Esophagus (tissue), 2 donors: ENCODE data around the gene RPS3. TPM values are rescaled to one million over a fixed set of nuclear protein-coding genes. Genes with fewer than 3 reads are reported as not detected.
"Not testable (repeated sequence)": the region's sequence is repeated elsewhere in the genome, so short reads cannot be mapped to it uniquely, and the experiment has no call there.

Experiments used
- H3K27ac ChIP-seq, 2 donors: one replicate each; pipeline ENCODE4 v1.5.1; 2013; ENCODE audit warnings: low read depth in 2 of 2, mild to moderate bottlenecking in 2 of 2, inconsistent platforms in 1 of 2, low read length in 1 of 2, moderate library complexity in 1 of 2
- H3K27me3 ChIP-seq, 2 donors: one replicate each; pipeline ENCODE4 v1.6.1; 2013; ENCODE audit warnings: low read length in 2 of 2, control low read depth in 1 of 2, mild to moderate bottlenecking in 1 of 2; ENCODE audit not compliant: insufficient read depth in 2 of 2, control insufficient read depth in 1 of 2
- H3K36me3 ChIP-seq, 2 donors: one replicate each; pipeline ENCODE4 v1.6.1; 2013; ENCODE audit warnings: low read length in 1 of 2; ENCODE audit not compliant: control insufficient read depth in 2 of 2, insufficient read depth in 2 of 2
- H3K4me1 ChIP-seq, 2 donors: one replicate each; pipeline ENCODE4 v1.6.1; 2013; ENCODE audit warnings: low read length in 1 of 2; ENCODE audit not compliant: control insufficient read depth in 2 of 2, insufficient read depth in 2 of 2
- H3K4me3 ChIP-seq, 2 donors: one replicate each; pipeline ENCODE4 v1.5.1; 2013; ENCODE audit warnings: low read length in 2 of 2, mild to moderate bottlenecking in 2 of 2, low read depth in 1 of 2, moderate library complexity in 1 of 2
- H3K9me3 ChIP-seq, 2 donors: one replicate each; pipeline ENCODE4 v1.6.1; 2013; ENCODE audit warnings: mild to moderate bottlenecking in 2 of 2, low read depth in 1 of 2, low read length in 1 of 2, moderate library complexity in 1 of 2; ENCODE audit not compliant: control insufficient read depth in 2 of 2, insufficient read depth in 1 of 2
- WGBS, 2 donors: extraction: QIAGEN DNeasy Blood & Tissue Kit; methylation state at CpG; one replicate each; pipeline ENCODE4 v1.1.7; 2013; 5-methylcytosine and 5-hydroxymethylcytosine counted together
- polyA plus RNA-seq, 2 donors: library from polyadenylated mRNA; stranded (reverse); fragments of 200-250 nt; gene quantifications; one replicate each; pipeline ENCODE4 v1.2.3, GENCODE V29; 2013
- donor health status: healthy with polysubstance abuse.
- donor health status: Bipolar disorder and iron deficiency.

Gene RPS3
- polyA plus RNA-seq, 2 donors: 1,864 to 2,574 TPM

- no peaks in the 10 kb centered on the region for H3K36me3 ChIP-seq
- peaks cover 0 to 11% of the 10 kb centered on the region in 2 donors for H3K4me1 ChIP-seq
- no peak overlapping the region for H3K27ac ChIP-seq
- no peaks in the 10 kb centered on the region for H3K27me3 ChIP-seq
- no peak overlapping the region for H3K4me3 ChIP-seq
- WGBS, 2 donors: 70 to 72% methylated on average over 2 of the region's 2 CpGs
- no peaks in the 10 kb centered on the region for H3K9me3 ChIP-seq
Observed at GRCh38 chr11:75356613-75357012, 42.7 kb upstream of the RPS3 start.

- H3K9me3 ChIP-seq, H3K4me1 ChIP-seq, H3K27me3 ChIP-seq, H3K36me3 ChIP-seq, H3K4me3 ChIP-seq, H3K27ac ChIP-seq: not testable (repeated sequence)
- 65 to 77% methylated on average over 4 of the region's 4 CpGs for WGBS, 2 donors
Observed at GRCh38 chr11:75362285-75362684, 37.0 kb upstream of the RPS3 start.

- no peak overlapping the region for H3K27ac ChIP-seq
- H3K4me3 ChIP-seq: no peak overlapping the region
- H3K4me1 ChIP-seq: no peaks in the 10 kb centered on the region
- H3K9me3 ChIP-seq: no peaks in the 10 kb centered on the region
- 44 to 55% methylated on average over 2 of the region's 2 CpGs for WGBS, 2 donors
- no peaks in the 10 kb centered on the region for H3K36me3 ChIP-seq
- H3K27me3 ChIP-seq: no peaks in the 10 kb centered on the region
Observed at GRCh38 chr11:75365711-75366181, 33.6 kb upstream of the RPS3 start.

GRCh38 chr11:75366826-75367225, 32.5 kb upstream of the RPS3 start:
- WGBS, 2 donors: 87 to 94% methylated on average over 5 of the region's 5 CpGs
- H3K9me3 ChIP-seq, H3K27ac ChIP-seq: not testable (repeated sequence)

GRCh38 chr11:75369560-75370255, 29.6 kb upstream of the RPS3 start:
- no peaks in the 10 kb centered on the region for H3K9me3 ChIP-seq
- no peak overlapping the region for H3K27ac ChIP-seq
- no peak overlapping the region for H3K4me3 ChIP-seq
- 74 to 80% methylated on average over 6 of the region's 6 CpGs for WGBS, 2 donors
- H3K4me1 ChIP-seq: peaks cover 0 to 3% of the 10 kb centered on the region in 2 donors
- no peaks in the 10 kb centered on the region for H3K36me3 ChIP-seq
- no peaks in the 10 kb centered on the region for H3K27me3 ChIP-seq

More at GRCh38 chr11:75366826-75367225, 32.5 kb upstream of the RPS3 start:
- not testable (repeated sequence) for H3K36me3 ChIP-seq, H3K27me3 ChIP-seq, H3K4me1 ChIP-seq, H3K4me3 ChIP-seq

GRCh38 chr11:75371949-75372876, 27.1 kb upstream of the RPS3 start:
- 36 to 37% methylated on average over 8 of the region's 8 CpGs for WGBS, 2 donors
- no peaks in the 10 kb centered on the region for H3K36me3 ChIP-seq
- H3K27ac ChIP-seq: peak overlapping the region; percentile 68 to 83
- no peaks in the 10 kb centered on the region for H3K9me3 ChIP-seq
- H3K4me1 ChIP-seq: peaks cover 0 to 3% of the 10 kb centered on the region in 2 donors
- H3K27me3 ChIP-seq: no peaks in the 10 kb centered on the region
- no peak overlapping the region for H3K4me3 ChIP-seq

GRCh38 chr11:75373201-75373600, 26.1 kb upstream of the RPS3 start:
- H3K27ac ChIP-seq: no peak overlapping the region
- H3K4me3 ChIP-seq: no peak overlapping the region
- no peaks in the 10 kb centered on the region for H3K27me3 ChIP-seq
- no peaks in the 10 kb centered on the region for H3K36me3 ChIP-seq
- H3K4me1 ChIP-seq: peaks cover 0 to 3% of the 10 kb centered on the region in 2 donors
- H3K9me3 ChIP-seq: no peaks in the 10 kb centered on the region
- 86 to 89% methylated on average over 8 of the region's 8 CpGs for WGBS, 2 donors

- no peak overlapping the region for H3K27ac ChIP-seq
- no peak overlapping the region for H3K4me3 ChIP-seq
- no peaks in the 10 kb centered on the region for H3K9me3 ChIP-seq
- H3K36me3 ChIP-seq: no peaks in the 10 kb centered on the region
- 97 to 98% methylated on average over 4 of the region's 4 CpGs for WGBS, 2 donors
- no peaks in the 10 kb centered on the region for H3K27me3 ChIP-seq
- peaks cover 0 to 3% of the 10 kb centered on the region in 2 donors for H3K4me1 ChIP-seq
Observed at GRCh38 chr11:75374646-75375045, 24.7 kb upstream of the RPS3 start.

GRCh38 chr11:75375626-75376025, 23.7 kb upstream of the RPS3 start:
- Histone ChIP-seq H3K27me3 (no peaks in the 10 kb centered on the region), H3K9me3 (no peaks in the 10 kb centered on the region), H3K36me3 (no peaks in the 10 kb centered on the region), H3K27ac (no peak overlapping the region), H3K4me1 (peaks cover 0 to 5% of the 10 kb centered on the region in 2 donors), H3K4me3 (no peak overlapping the region)
- WGBS, 2 donors: 83 to 86% methylated on average over 8 of the region's 8 CpGs
